ENCODE results near the gene CALML3. TPM values are rescaled to one million over a fixed set of nuclear protein-coding genes. Genes with fewer than 3 reads are reported as not detected.

CALML3 gene
- total RNA-seq, 1 experiment from 2014 or later: not detected

GRCh38 chr10:5518143-5518542 lies 6.6 kb upstream of the CALML3 start:
- H3K9ac ChIP-seq (ENCODE audit: extremely low read depth, insufficient read length, low read length): no peak overlapping the region
- H3K4me1 ChIP-seq (ENCODE audit: insufficient read depth, low read length): no peaks in the 10 kb centered on the region
- no peak overlapping the region for H3K4me2 ChIP-seq (ENCODE audit: insufficient read depth, insufficient read length, low read length)
- no peak overlapping the region for H2BK12ac ChIP-seq (ENCODE audit: insufficient read length, low read depth, low read length)
- H3K36me3 Mint-ChIP-seq (ENCODE audit: insufficient read depth in 1 of 3, low read depth in 3 of 3): peaks cover 5 to 20% (median 11%) of the 10 kb centered on the region in 3 experiments; a peak in 5 of 7 replicates
- no CpG with 5 or more reads among the region's 5 CpGs for WGBS (ENCODE audit: extremely low coverage, insufficient read length, low lambda C conversion rate)
- H3K9me3 ChIP-seq (ENCODE audit: control insufficient read depth, low read depth, low read length): no peaks in the 10 kb centered on the region
- H3K9me3 Mint-ChIP-seq: peaks cover 24 to 25% of the 10 kb centered on the region in 2 experiments
- H3K27me3 Mint-ChIP-seq (ENCODE audit: low read depth): peaks cover 5% of the 10 kb centered on the region
- H3K79me1 ChIP-seq (ENCODE audit: insufficient read depth, low read depth, low read length, poor library complexity, severe bottlenecking): no peaks in the 10 kb centered on the region
- no peaks in the 10 kb centered on the region for H4K20me1 ChIP-seq (ENCODE audit: control insufficient read depth, insufficient read depth, insufficient read length)
- no peak overlapping the region for H4K91ac ChIP-seq (ENCODE audit: insufficient read length, low read depth, low read length)
- H2BK15ac ChIP-seq (ENCODE audit: low read depth, low read length): no peak overlapping the region
- no peak overlapping the region for H3K18ac ChIP-seq (ENCODE audit: insufficient read length, low read depth, low read length)
- H3K56ac ChIP-seq (ENCODE audit: insufficient read length, low read depth, low read length): no peak overlapping the region
- H4K5ac ChIP-seq (ENCODE audit: insufficient read length, low read depth, low read length): no peak overlapping the region
- no peak for TF ChIP-seq CTCF (conservative IDR thresholded peaks at IDR 0.05)
- H3K4ac ChIP-seq (ENCODE audit: low read depth, low read length): no peak overlapping the region
- no peak overlapping the region for H2AFZ ChIP-seq (ENCODE audit: low read length)
- no peak overlapping the region for H2BK120ac ChIP-seq (ENCODE audit: low read depth, low read length, poor library complexity, severe bottlenecking)
- H2AK5ac ChIP-seq (ENCODE audit: insufficient read length, low read length): no peak overlapping the region
- H3K4me1 Mint-ChIP-seq: peaks cover 2 to 19% of the 10 kb centered on the region in 2 experiments; a peak in 2 of 4 replicates
- H3K27ac ChIP-seq (ENCODE audit: insufficient read length, low read depth, low read length): no peak overlapping the region
- no peak overlapping the region for H4K8ac ChIP-seq (replicated peaks; ENCODE audit: insufficient read length, low read depth, low read length)
- no peak overlapping the region for H3K14ac ChIP-seq (ENCODE audit: insufficient read depth, low read length)
- H3K27ac Mint-ChIP-seq: no peak overlapping the region
- no peaks in the 10 kb centered on the region for H3K27me3 ChIP-seq (ENCODE audit: insufficient read depth, low read length)
- no peak overlapping the region for H3K4me3 Mint-ChIP-seq
- no peak overlapping the region for H3T11ph ChIP-seq (ENCODE audit: low read length)
- no peak overlapping the region for H2BK20ac ChIP-seq (ENCODE audit: low read depth, low read length, poor library complexity, severe bottlenecking)
- no peak overlapping the region for H3K23ac ChIP-seq (ENCODE audit: insufficient read length, low read depth, low read length)
- no peak for DNase-seq
- no peaks in the 10 kb centered on the region for H3K23me2 ChIP-seq (ENCODE audit: insufficient read length, low read depth, low read length, poor library complexity, severe bottlenecking)
- no peak overlapping the region for H2BK5ac ChIP-seq (ENCODE audit: insufficient read length, low read length)
- no peaks in the 10 kb centered on the region for H3K79me2 ChIP-seq (ENCODE audit: insufficient read depth, low read length)

Measured in H9 (cell line).